K562 (cell line): ENCODE results near the gene CNOT11. TPM values are rescaled to one million over a fixed set of nuclear protein-coding genes. Genes with fewer than 3 reads are reported as not detected.
A peak's percentile ranks its signal among the peaks of the same experiment; 100 is the strongest.

ENCODE experiments used
- ASH1L ChIP-seq: fragments of 450-650 bp; IDR thresholded peaks from 2 replicates; pipeline ENCODE4 v1.6.1; 2018; ENCODE audit warnings: borderline replicate concordance, mild to moderate bottlenecking, low read depth; ENCODE audit not compliant: partially characterized antibody
- BRF1 ChIP-seq: IDR thresholded peaks from 3 replicates; pipeline ENCODE4 v1.6.1; 2011; ENCODE audit warnings: borderline replicate concordance, mild to moderate bottlenecking; ENCODE audit not compliant: insufficient read length; ENCODE audit errors: extremely low read depth
- CHD1 ChIP-seq: fragments of 200-600 bp; sonication (generic); IDR thresholded peaks from one replicate; pipeline ENCODE4 v1.6.1; 2012; ENCODE audit warnings: mild to moderate bottlenecking, moderate library complexity, low read length, inconsistent platforms
- HIVEP1 ChIP-seq: fragments of 250-450 bp; sonication (Bioruptor Pico); IDR thresholded peaks from 2 replicates; pipeline ENCODE4 v1.4.0; 2020; ENCODE audit warnings: mild to moderate bottlenecking
- HNRNPK ChIP-seq: fragments of 200-400 bp; formaldehyde crosslinking; IDR thresholded peaks from one replicate; pipeline ENCODE4 v1.6.1; 2018; ENCODE audit warnings: mild to moderate bottlenecking, low read depth, low read length; ENCODE audit not compliant: poor library complexity, severe bottlenecking
- MCM5 ChIP-seq: fragments of 450-650 bp; IDR thresholded peaks from 2 replicates; pipeline ENCODE4 v1.6.1; 2016; ENCODE audit warnings: low read depth
- POLR2B ChIP-seq: fragments of 450-650 bp; IDR thresholded peaks from 2 replicates; pipeline ENCODE4 v1.6.1; 2018; ENCODE audit warnings: low read depth; ENCODE audit not compliant: partially characterized antibody
- RAD51 ChIP-seq: fragments of 450-650 bp; IDR thresholded peaks from 2 replicates; pipeline ENCODE4 v1.7.1; 2016; ENCODE audit warnings: low read depth, mild to moderate bottlenecking, borderline replicate concordance
- U2AF1 ChIP-seq: fragments of 200-400 bp; formaldehyde crosslinking; optimal IDR thresholded peaks from 2 replicates; pipeline ENCODE3; 2017; ENCODE audit warnings: mild to moderate bottlenecking, low read depth, low read length, moderate library complexity
- ZC3H11A ChIP-seq: IDR thresholded peaks from 2 replicates; pipeline ENCODE4 v1.6.1; 2012; ENCODE audit warnings: low read depth, low read length, improper control_type of control experiment
- ZNF699 ChIP-seq: fragments of 250-450 bp; sonication (Bioruptor Pico); IDR thresholded peaks from 2 replicates; pipeline ENCODE4 v1.8.0; 2021; ENCODE audit warnings: mild to moderate bottlenecking, moderate library complexity; ENCODE audit not compliant: insufficient replicate concordance
- ZSCAN29 ChIP-seq: fragments of 450-650 bp; IDR thresholded peaks from 2 replicates; pipeline ENCODE4 v1.6.1; 2017
- polyA plus RNA-seq, 8 experiments: library from polyadenylated mRNA; depleted of rRNA in 4 of 8; stranded (reverse) in 5 of 8; unstranded in 3 of 8; fragments of >200 nt; fragmentation: Nextera tagmentation in 2 of 8; fragmentation: Illumina TruSeq in 1 of 8; extraction: Ambion mirVana in 2 of 8; extraction: Trizol in 1 of 8; gene quantifications; 2 replicates each; pipeline versions ENCODE4 v1.2.1 to v1.2.3, GENCODE V29; 2011 to 2014; ENCODE audit warnings: inconsistent platforms in 1 of 8, missing spikeins in 1 of 8
- total RNA-seq, 7 experiments: library from RNA; depleted of rRNA in 6 of 7; stranded (reverse); fragments of >200 nt in 6 of 7; fragmentation: Illumina TruSeq in 2 of 7; extraction: Trizol in 2 of 7; gene quantifications; 2 replicates each; pipeline versions ENCODE4 v1.2.1 to v1.2.3, GENCODE V29; 2011 to 2021; ENCODE audit warnings: low replicate concordance in 1 of 7
- TF ChIP-seq, protein P1 (sequence below): fragments of 200-600 bp; sonication (generic); IDR thresholded peaks from one replicate; pipeline ENCODE4 v1.6.1; 2012; ENCODE audit warnings: mild to moderate bottlenecking, low read depth, low read length, inconsistent platforms
- TF ChIP-seq, protein P2 (sequence below): IDR thresholded peaks from 2 replicates; pipeline ENCODE4 v1.6.1; 2011; ENCODE audit not compliant: insufficient read length; ENCODE audit errors: extremely low read depth
- TF ChIP-seq, protein P3 (sequence below): fragments of 250-450 bp; sonication (Bioruptor Pico); IDR thresholded peaks from 2 replicates; pipeline ENCODE4 v1.8.0; 2021; ENCODE audit warnings: moderate library complexity, mild to moderate bottlenecking, inconsistent platforms

The CNOT11 gene
- total and polyA plus RNA-seq, 9 of the 15 experiments (the other 6 are each of a cell fraction or from before 2014, with no cell fraction given): 12.7 to 163 (median 64.2) TPM

DNA sequence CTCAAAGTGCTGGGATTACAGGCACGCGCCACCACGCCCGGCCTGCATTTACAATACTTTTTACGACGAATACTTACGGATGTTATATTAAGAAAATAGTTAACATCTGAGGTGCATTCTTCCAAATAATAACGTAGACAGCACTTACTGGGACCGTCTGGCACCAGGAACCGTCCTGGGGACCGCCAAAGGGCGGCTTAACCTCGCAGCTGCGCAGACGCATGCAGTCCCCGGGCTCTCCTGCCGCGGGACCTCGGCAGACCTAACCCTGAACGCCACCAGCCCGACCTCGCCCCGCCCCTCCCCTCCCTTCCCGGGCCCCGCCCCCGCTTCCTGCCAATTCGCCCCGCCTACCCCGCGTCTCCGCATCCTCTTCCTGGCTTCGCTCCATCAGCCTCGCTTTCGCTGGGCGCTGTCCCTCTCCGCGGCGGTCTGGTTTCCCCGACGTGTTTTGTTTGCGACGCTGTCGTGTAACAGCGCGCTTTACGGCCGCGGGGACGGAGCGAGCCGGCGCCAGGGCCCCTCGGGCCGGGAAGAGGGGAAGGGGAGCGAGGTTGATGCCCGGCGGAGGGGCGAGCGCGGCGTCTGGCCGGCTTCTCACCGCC is at the start of gene CNOT11 (continued):
- TF ChIP-seq, protein P1, sequence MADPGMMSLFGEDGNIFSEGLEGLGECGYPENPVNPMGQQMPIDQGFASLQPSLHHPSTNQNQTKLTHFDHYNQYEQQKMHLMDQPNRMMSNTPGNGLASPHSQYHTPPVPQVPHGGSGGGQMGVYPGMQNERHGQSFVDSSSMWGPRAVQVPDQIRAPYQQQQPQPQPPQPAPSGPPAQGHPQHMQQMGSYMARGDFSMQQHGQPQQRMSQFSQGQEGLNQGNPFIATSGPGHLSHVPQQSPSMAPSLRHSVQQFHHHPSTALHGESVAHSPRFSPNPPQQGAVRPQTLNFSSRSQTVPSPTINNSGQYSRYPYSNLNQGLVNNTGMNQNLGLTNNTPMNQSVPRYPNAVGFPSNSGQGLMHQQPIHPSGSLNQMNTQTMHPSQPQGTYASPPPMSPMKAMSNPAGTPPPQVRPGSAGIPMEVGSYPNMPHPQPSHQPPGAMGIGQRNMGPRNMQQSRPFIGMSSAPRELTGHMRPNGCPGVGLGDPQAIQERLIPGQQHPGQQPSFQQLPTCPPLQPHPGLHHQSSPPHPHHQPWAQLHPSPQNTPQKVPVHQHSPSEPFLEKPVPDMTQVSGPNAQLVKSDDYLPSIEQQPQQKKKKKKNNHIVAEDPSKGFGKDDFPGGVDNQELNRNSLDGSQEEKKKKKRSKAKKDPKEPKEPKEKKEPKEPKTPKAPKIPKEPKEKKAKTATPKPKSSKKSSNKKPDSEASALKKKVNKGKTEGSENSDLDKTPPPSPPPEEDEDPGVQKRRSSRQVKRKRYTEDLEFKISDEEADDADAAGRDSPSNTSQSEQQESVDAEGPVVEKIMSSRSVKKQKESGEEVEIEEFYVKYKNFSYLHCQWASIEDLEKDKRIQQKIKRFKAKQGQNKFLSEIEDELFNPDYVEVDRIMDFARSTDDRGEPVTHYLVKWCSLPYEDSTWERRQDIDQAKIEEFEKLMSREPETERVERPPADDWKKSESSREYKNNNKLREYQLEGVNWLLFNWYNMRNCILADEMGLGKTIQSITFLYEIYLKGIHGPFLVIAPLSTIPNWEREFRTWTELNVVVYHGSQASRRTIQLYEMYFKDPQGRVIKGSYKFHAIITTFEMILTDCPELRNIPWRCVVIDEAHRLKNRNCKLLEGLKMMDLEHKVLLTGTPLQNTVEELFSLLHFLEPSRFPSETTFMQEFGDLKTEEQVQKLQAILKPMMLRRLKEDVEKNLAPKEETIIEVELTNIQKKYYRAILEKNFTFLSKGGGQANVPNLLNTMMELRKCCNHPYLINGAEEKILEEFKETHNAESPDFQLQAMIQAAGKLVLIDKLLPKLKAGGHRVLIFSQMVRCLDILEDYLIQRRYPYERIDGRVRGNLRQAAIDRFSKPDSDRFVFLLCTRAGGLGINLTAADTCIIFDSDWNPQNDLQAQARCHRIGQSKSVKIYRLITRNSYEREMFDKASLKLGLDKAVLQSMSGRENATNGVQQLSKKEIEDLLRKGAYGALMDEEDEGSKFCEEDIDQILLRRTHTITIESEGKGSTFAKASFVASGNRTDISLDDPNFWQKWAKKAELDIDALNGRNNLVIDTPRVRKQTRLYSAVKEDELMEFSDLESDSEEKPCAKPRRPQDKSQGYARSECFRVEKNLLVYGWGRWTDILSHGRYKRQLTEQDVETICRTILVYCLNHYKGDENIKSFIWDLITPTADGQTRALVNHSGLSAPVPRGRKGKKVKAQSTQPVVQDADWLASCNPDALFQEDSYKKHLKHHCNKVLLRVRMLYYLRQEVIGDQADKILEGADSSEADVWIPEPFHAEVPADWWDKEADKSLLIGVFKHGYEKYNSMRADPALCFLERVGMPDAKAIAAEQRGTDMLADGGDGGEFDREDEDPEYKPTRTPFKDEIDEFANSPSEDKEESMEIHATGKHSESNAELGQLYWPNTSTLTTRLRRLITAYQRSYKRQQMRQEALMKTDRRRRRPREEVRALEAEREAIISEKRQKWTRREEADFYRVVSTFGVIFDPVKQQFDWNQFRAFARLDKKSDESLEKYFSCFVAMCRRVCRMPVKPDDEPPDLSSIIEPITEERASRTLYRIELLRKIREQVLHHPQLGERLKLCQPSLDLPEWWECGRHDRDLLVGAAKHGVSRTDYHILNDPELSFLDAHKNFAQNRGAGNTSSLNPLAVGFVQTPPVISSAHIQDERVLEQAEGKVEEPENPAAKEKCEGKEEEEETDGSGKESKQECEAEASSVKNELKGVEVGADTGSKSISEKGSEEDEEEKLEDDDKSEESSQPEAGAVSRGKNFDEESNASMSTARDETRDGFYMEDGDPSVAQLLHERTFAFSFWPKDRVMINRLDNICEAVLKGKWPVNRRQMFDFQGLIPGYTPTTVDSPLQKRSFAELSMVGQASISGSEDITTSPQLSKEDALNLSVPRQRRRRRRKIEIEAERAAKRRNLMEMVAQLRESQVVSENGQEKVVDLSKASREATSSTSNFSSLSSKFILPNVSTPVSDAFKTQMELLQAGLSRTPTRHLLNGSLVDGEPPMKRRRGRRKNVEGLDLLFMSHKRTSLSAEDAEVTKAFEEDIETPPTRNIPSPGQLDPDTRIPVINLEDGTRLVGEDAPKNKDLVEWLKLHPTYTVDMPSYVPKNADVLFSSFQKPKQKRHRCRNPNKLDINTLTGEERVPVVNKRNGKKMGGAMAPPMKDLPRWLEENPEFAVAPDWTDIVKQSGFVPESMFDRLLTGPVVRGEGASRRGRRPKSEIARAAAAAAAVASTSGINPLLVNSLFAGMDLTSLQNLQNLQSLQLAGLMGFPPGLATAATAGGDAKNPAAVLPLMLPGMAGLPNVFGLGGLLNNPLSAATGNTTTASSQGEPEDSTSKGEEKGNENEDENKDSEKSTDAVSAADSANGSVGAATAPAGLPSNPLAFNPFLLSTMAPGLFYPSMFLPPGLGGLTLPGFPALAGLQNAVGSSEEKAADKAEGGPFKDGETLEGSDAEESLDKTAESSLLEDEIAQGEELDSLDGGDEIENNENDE: no peak
- TF ChIP-seq HIVEP1 (CRISPR knock-in tag): no peak
- TF ChIP-seq U2AF1: no peak
- no peak for TF ChIP-seq ZSCAN29
- TF ChIP-seq, protein P2, sequence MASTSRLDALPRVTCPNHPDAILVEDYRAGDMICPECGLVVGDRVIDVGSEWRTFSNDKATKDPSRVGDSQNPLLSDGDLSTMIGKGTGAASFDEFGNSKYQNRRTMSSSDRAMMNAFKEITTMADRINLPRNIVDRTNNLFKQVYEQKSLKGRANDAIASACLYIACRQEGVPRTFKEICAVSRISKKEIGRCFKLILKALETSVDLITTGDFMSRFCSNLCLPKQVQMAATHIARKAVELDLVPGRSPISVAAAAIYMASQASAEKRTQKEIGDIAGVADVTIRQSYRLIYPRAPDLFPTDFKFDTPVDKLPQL: no peak
- no peak for TF ChIP-seq CHD1
- TF ChIP-seq RAD51: no peak
- TF ChIP-seq HNRNPK: no peak
- TF ChIP-seq, protein P3, sequence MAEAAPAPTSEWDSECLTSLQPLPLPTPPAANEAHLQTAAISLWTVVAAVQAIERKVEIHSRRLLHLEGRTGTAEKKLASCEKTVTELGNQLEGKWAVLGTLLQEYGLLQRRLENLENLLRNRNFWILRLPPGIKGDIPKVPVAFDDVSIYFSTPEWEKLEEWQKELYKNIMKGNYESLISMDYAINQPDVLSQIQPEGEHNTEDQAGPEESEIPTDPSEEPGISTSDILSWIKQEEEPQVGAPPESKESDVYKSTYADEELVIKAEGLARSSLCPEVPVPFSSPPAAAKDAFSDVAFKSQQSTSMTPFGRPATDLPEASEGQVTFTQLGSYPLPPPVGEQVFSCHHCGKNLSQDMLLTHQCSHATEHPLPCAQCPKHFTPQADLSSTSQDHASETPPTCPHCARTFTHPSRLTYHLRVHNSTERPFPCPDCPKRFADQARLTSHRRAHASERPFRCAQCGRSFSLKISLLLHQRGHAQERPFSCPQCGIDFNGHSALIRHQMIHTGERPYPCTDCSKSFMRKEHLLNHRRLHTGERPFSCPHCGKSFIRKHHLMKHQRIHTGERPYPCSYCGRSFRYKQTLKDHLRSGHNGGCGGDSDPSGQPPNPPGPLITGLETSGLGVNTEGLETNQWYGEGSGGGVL (CRISPR knock-in tag): no peak
- no peak for TF ChIP-seq ZC3H11A
- TF ChIP-seq ZNF699: no peak
- no peak for TF ChIP-seq BRF1
- TF ChIP-seq MCM5: no peak
- TF ChIP-seq POLR2B: peak; percentile 89
- TF ChIP-seq ASH1L: no peak
